Body of pancreas (tissue), 4 donors: ENCODE results near the gene ZNF772. TPM values are rescaled to one million over a fixed set of nuclear protein-coding genes. Genes with fewer than 3 reads are reported as not detected.
A peak's percentile ranks its signal among the peaks of the same experiment; 100 is the strongest.
"Not testable (repeated sequence)": the region's sequence is repeated elsewhere in the genome, so short reads cannot be mapped to it uniquely, and the experiment has no call there.

Source experiments
- ATAC-seq: fragments of 150-250 bp; one replicate; pipeline ENCODE4 v1.9.1; 2016
- DNase-seq, 4 donors: peaks; one replicate each; pipeline ENCODE4 v3.0.0-alpha.2; 2019
- H3K27ac ChIP-seq, 4 donors: fragments of 200-600 bp; sonication (generic); 1 replicate in 3 of 4; 2 replicates in 1 of 4; pipeline versions ENCODE4 v1.5.1 to v1.6.1; 2016 to 2019; ENCODE audit warnings: mild to moderate bottlenecking in 1 of 4, mixed read lengths in 1 of 4, moderate library complexity in 1 of 4
- H3K27me3 ChIP-seq, 2 donors: fragments of 200-600 bp; sonication (generic); one replicate each; pipeline ENCODE4 v1.6.0; 2016; ENCODE audit warnings: mild to moderate bottlenecking in 1 of 2
- H3K36me3 ChIP-seq, 2 donors: fragments of 200-600 bp; sonication (generic); replicated peaks in 1 of 2; 2 replicates each; pipeline ENCODE4 v1.5.1; 2016; ENCODE audit warnings: low read depth in 2 of 2; ENCODE audit not compliant: insufficient read depth in 1 of 2
- H3K4me1 ChIP-seq: fragments of 200-600 bp; sonication (generic); one replicate; pipeline ENCODE4 v1.6.0; 2016
- H3K4me3 ChIP-seq, 2 donors: fragments of 200-600 bp; sonication (generic); 1 replicate in 1 of 2; 2 replicates in 1 of 2; pipeline ENCODE4 v1.5.1; 2016 to 2019
- H3K9me3 ChIP-seq, 3 donors: fragments of 200-600 bp; sonication (generic); 1 replicate in 2 of 3; 2 replicates in 1 of 3; pipeline ENCODE4 v1.5.1; 2016
- POLR2A ChIP-seq, 3 donors: fragments of 450-650 bp; IDR thresholded peaks; one replicate each; pipeline ENCODE4 v1.6.1; 2016; ENCODE audit warnings: antibody characterized with exemption in 3 of 3, mild to moderate bottlenecking in 2 of 3
- WGBS, 2 donors: methylation state at CpG; one replicate each; pipeline ENCODE4 v1.1.5; 2017; 5-methylcytosine and 5-hydroxymethylcytosine counted together
- intact Hi-C: fragments of 100-400 bp; cut with DNase I; formaldehyde crosslinking; loops from one replicate; pipeline ENCODE4 v1.15.1; 2023
- total RNA-seq, 2 donors: library from RNA; depleted of rRNA; stranded (reverse); fragments of >200 nt; gene quantifications; one replicate each; pipeline ENCODE4 v1.1.0, GENCODE V29; 2016
- TF ChIP-seq, protein P1 (sequence below), 7 experiments: fragments of 450-650 bp in 4 of 7; fragments of 200-600 bp in 3 of 7; sonication (generic) in 3 of 7; IDR thresholded peaks; one replicate each; pipeline ENCODE4 v1.5.1; 2016 to 2019; ENCODE audit warnings: antibody characterized with exemption in 7 of 7

The ZNF772 gene
- total RNA-seq, 2 donors from 2014 or later = 2.9 to 7.9 TPM

GRCh38 chr19:57506163-57506562 lies 28.8 kb upstream of the ZNF772 start:
- DNase-seq = no peak
- no peak overlapping the region for H3K4me3 ChIP-seq
- H3K4me1 ChIP-seq = no peaks in the 10 kb centered on the region
- ATAC-seq = no peak
- 79 to 87% methylated on average over 4 of the region's 4 CpGs for WGBS, 2 donors
- H3K27me3 ChIP-seq = no peaks in the 10 kb centered on the region
- H3K36me3 ChIP-seq = peaks cover 20 to 28% of the 10 kb centered on the region in 2 donors
- H3K27ac ChIP-seq = no peak overlapping the region
- intact Hi-C loops = no loop called here
- no peak for TF ChIP-seq POLR2A (IDR thresholded peaks at IDR 0.05)
- TF ChIP-seq, protein P1, sequence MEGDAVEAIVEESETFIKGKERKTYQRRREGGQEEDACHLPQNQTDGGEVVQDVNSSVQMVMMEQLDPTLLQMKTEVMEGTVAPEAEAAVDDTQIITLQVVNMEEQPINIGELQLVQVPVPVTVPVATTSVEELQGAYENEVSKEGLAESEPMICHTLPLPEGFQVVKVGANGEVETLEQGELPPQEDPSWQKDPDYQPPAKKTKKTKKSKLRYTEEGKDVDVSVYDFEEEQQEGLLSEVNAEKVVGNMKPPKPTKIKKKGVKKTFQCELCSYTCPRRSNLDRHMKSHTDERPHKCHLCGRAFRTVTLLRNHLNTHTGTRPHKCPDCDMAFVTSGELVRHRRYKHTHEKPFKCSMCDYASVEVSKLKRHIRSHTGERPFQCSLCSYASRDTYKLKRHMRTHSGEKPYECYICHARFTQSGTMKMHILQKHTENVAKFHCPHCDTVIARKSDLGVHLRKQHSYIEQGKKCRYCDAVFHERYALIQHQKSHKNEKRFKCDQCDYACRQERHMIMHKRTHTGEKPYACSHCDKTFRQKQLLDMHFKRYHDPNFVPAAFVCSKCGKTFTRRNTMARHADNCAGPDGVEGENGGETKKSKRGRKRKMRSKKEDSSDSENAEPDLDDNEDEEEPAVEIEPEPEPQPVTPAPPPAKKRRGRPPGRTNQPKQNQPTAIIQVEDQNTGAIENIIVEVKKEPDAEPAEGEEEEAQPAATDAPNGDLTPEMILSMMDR (IDR thresholded peaks at IDR 0.05) = no peak
- H3K9me3 ChIP-seq = peaks cover 0 to 55% (median 0%) of the 10 kb centered on the region in 3 donors

DNA sequence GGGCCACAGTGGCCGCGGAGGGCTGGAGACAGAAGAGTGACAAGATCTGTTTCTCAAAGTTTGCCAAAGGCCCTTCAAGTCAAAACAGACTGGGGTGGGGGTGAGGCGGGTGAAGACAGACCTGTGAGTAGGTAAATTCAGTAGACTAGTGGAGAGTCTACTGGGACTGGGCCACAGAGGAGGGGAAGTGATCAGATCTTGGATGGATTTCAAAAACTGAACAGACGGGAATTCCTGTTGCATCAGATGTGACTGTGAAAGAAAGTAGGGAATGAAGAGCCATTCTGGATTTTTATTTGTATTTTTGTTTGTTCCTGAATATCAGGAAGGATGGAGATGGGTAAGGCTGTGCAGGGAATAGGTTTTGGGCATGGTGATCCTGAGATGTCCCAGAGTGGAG lies 23.0 kb upstream of the ZNF772 start:
- H3K27ac ChIP-seq, intact Hi-C loops, H3K36me3 ChIP-seq, H3K4me1 ChIP-seq, H3K4me3 ChIP-seq, ATAC-seq, DNase-seq, H3K27me3 ChIP-seq: not testable (repeated sequence)
- 0% methylated on average over 1 to 2 of the region's 4 CpGs for WGBS, 2 donors
- peaks cover 0 to 23% (median 0%) of the 10 kb centered on the region in 3 donors for H3K9me3 ChIP-seq

DNA sequence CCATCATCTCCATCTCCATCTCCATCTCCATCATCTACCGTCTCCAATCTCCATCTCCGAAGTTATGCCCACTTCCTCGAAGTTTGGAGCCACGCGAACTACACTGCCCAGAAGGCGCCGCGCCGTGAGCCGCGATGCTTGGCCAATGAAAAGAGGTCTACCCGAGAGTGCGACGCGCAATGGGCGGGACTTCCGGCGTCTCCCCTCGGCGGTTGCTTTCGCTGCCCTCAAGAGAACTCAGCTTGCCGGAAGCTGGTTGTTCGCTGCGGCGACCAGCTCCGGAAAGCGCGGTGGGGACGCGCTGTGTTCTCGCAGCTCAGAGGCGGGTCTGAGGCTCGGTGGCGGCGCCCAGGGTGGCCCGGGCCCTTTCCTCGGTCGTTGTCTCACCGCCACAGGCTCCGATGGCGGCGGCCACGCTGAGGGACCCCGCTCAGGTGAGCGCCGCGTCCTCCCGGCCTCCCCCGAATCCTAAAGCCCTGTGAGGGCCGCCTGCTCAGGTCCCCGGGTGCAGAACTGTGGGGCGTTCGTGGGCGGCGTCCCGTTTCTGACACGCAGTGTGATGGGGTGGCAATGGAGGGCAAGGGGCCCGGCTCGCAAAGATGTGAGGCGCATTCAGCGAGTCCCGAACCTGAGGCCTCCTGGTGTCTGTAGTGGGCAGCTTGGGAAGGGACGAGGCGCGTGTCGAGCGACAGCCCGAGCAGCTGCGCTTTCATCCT lies 22.5 kb upstream of the ZNF772 start, which contains the start of gene ZNF773:
TSS of gene ZNF773 (plus strand) at position 259 of the 716 bp plus-strand sequence. CDS start at position 402, 143 bp downstream.
- peak within 1 kb of the TSS in 3 of 4 donors; percentile 63 to 87 (median 76) for H3K27ac ChIP-seq
- DNase-seq = peak; percentile 90 to 96 (median 92)
- WGBS, 2 donors = 1% methylated on average over 12 to 58 of the region's 69 CpGs
- H3K9me3 ChIP-seq = peaks cover 0 to 28% (median 0%) of the 10 kb centered on the region in 3 donors
- peak; percentile 30 to 83 (median 80) for TF ChIP-seq POLR2A (IDR thresholded peaks at IDR 0.05)
- ATAC-seq = peak; percentile 99
- H3K27me3 ChIP-seq, intact Hi-C loops, H3K36me3 ChIP-seq, H3K4me1 ChIP-seq: not testable (repeated sequence)
- H3K4me3 ChIP-seq = peak within 1 kb of the TSS; percentile 74 to 77

DNA sequence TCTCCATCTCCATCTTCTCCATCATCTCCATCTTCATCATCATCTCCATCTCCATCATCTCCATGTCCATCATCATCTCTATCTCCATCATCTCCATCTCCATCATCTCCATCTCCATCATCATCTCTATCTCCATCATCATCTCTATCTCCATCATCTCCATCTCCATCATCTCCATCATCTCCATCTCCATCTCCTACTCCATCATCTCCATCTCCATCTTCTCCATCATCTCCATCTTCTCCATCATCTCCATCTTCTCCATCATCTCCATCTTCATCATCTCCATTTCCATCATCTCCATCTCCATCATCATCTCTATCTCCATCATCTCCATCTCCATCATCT lies 21.9 kb upstream of the ZNF772 start:
- H3K9me3 ChIP-seq = peaks cover 0 to 29% (median 0%) of the 10 kb centered on the region in 3 donors
- ATAC-seq, H3K4me1 ChIP-seq, H3K4me3 ChIP-seq, H3K36me3 ChIP-seq, H3K27me3 ChIP-seq, intact Hi-C loops, DNase-seq, H3K27ac ChIP-seq: not testable (repeated sequence)

- H3K4me3 ChIP-seq, ATAC-seq, H3K36me3 ChIP-seq, intact Hi-C loops, DNase-seq, H3K27ac ChIP-seq, H3K27me3 ChIP-seq, H3K4me1 ChIP-seq: not testable (repeated sequence)
- peaks cover 0 to 23% (median 0%) of the 10 kb centered on the region in 3 donors for H3K9me3 ChIP-seq
- 0% methylated on average over 1 of the region's 1 CpG; no CpG with 5 or more reads in 1 of the 2 donors for WGBS, 2 donors
Observed at GRCh38 chr19:57488299-57488644, 10.9 kb upstream of the ZNF772 start.

DNA sequence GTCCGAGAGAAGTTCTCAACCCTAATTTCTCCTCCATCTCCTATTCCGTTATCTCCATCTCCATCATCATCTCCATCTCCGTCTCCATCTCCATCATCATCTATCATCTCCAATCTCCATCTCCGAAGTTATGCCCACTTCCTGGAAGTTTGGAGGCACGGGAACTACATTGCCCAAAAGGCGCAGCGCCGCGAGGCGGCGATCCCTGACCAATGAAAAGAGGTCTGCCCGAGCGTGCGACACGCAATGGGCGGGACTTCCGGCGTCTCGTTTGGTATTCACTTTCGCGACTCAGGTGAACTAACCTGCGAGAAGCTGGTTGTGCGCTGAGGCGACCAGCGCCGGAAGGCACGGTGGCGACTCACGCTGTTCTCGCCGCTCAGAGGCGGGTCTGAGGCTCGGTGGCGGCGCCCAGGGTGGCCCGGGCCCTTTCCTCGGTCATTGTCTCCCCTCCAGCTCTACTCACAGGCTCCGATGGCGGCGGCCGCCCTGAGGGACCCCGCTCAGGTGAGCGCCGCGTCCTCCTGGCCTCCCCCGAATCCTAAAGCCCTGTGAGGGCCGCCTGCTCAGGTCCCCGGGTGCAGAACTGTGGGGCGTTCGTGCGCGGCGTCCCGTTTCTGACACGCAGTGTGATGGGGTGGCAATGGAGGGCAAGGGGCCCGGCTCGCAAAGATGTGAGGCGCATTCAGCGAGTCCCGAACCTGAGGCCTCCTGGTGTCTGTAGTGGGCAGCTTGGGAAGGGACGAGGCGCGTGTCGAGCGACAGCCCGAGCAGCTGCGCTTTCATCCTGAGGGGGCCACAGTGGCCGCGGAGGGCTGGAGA lies 10.3 kb upstream of the ZNF772 start, which contains the start of gene ZNF419:
TSS of gene ZNF419 (plus strand) at position 274 of the 822 bp plus-strand sequence. CDS start at position 475, 201 bp downstream.
- WGBS, 2 donors = 0 to 2% methylated on average over 24 to 50 of the region's 69 CpGs
- ATAC-seq (peak; percentile 98), DNase-seq (peak; percentile 93 to 96 (median 94))
- H3K4me1 ChIP-seq, H3K27me3 ChIP-seq, H3K36me3 ChIP-seq, intact Hi-C loops: not testable (repeated sequence)
- TF ChIP-seq POLR2A (IDR thresholded peaks at IDR 0.05) = peak; percentile 45 to 84 (median 81)
- TF ChIP-seq, protein P1 (IDR thresholded peaks at IDR 0.05) = peak in 3 of 7 experiments; percentile 5 to 20 (median 12)
- peaks cover 0 to 18% (median 0%) of the 10 kb centered on the region in 3 donors for H3K9me3 ChIP-seq
- H3K4me3 ChIP-seq = peak within 1 kb of the TSS; percentile 58 to 59
- H3K27ac ChIP-seq = peak within 1 kb of the TSS; percentile 17 to 80 (median 76)
